ENCODE measurements around the gene NAV2.

NAV2 gene

DNA sequence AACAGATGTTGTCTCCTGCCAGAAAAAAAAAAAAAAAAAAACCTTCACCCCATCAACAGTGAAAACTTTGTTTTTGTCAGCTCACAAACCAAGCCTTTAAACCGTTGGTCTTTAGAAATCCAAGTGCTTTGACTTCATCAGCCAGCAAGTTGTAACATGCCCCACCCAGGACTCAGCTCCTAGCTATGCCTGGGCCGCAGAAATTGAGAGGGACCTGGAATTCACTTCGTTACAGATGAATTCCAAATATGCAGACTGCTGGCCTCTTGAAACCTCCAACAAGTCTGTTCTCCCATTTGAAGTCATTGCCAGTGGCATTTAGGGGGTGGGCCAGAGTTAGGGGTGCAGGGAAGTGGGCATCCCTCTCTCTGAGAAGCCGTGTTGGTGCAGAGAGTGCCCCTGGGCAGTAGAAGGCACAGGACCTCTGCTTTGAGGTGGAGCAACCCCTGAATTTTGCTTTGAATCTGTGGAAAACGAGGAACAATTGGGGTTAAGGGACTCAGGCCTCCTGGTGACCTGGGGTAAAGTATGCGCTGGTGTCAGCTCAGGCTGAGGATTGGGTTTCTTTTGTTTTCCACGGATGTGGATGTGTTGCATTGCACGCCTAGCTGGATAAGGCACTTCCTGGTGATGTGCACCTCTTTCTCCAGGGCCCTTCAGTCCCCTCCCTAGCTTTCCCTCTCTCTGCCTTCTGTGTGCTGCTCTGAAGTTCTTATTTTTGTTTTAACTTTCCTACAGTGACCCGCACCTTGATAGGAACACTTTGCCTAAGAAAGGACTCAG, 338.1 kb downstream of the NAV2 start:
- no peak for DNase-seq

DNA sequence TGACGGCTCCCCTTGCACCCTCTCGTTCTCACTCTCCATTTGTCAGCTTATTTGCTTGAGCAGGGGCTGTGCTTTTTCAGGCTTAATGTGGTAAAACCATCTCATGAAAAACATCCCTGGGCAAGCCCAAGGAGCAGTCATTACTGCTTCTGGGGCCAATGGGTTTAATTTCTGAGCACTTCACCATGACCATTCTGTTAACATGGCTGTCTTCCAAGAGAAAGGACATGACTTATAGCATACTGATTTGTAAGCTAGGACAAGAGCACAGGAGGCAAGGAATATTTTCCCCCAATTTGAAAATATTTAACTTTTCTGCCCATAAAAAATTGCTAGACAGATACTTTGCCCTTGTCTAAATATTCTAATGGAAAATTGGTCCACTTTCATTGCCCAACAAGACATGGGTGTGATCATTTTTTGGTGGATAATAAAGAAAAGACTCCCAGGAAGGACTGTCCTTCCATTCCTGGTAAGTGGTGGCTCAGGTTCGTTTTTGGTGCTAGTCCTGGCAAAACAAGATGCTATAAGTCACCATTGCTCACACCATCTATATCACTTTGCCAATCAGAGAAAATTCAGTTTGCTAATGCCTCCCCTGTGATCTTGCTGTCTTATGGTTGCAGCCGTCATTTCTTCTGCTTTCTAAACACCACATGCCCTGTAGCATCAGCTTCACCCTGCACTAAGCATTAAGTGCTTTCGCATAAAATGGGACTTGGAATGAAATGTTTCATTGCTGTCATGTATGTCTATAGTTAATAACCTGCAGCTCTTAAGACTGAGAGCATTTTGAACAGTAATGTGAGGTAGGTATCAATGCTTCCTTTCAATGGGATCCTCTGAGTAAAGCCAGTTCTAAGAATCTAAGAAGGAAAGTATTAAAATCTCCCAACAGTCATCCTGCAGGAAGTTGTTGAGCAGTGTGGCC, 339.1 kb downstream of the NAV2 start:
- no peak for DNase-seq

DNA sequence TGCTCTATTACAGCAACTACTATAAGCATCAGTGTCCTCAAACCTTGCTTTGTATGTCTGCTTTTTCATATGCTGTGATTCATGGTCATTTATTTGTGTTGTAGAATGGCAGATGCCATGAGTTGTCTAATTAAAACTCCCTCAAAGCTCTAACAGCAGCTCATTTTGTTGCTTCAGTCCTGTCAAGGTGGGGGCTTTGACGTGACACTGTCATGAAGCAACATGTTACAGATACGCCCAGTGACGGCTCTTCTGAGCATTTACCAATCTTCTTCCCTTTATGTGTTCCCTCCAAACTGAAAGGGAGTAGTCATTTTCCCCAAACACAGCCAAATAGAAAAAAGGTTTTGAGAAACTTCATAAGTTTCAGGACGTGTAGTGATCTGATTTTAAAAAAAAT, 340.9 kb downstream of the NAV2 start:
- DNase-seq = no peak

DNA sequence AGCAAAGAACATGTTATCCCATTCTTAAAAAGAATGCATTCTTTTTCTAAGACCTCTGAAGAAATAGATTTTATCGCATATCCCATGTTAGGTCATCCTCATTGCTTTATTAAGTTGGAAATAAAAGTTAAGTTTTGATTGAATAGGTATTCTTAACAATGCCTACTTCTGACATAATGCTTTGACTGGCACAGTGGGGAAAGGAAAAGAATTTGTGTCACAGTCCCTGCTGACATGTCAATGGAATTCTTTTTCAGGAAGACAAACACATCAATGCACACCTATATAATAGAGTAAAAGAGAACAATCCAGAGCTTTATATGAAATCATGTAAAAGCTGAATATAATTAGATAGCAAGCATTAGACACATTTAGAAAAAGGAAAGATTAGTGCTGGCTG, 341.9 kb downstream of the NAV2 start:
- no peak for DNase-seq

DNA sequence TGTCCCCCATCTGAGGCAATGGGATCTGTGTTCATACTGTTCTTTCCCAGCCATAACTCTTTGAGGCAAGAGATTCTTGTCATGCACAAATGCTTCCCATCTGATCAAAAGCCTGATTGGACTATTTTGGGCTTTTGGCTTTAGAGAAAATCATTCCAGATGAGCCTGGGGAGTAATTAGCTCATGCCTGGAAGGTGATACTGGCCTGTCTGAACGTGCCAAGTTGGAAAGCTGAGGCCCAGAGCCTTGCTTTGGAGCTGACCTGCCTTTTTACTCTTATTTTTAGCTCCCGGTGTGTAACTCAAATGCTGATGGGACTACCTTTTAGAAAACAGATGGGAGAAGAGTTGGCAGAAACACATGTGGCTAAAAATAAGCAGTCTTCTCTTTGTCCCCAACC, 342.7 kb downstream of the NAV2 start:
- DNase-seq = no peak

DNA sequence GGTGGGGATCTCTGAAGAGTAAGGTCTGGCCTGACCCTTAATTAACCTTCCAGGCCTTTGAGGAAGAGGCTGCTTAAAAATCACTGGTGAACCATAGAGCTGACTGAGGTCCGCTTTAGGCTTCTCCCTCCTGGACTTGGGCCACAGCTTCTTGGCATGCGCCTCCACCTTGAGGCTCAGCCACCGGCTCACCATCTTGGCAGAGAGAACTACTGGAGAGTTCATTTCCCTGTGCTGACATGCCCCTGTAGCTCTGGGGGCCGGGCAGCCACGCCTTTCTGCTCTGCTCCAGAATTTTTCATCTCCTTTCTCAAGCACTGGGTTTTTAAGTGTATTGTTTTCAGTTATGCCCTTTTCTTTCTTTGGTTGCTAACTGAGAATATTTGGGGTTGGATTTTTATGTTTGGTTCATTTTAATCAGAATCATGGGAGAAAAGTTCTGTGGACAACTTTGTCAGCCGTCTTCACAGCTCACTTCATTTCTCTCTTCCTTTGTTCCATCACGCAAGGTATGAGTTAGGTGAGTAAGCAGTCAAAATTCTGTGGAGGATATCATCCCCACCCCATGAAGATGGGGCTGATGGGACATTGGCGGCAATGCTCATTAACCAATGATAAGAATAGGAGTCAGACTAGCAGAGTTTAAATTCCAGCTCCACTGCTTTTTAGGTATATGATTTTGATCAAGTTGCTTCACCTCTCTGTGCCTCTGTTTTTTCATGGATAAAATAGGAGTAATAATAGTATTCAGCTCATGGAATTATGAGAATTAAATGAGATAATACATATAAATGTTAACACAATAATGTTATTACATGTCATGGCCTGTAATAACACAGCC, 343.7 kb downstream of the NAV2 start:
- DNase-seq = no peak

DNA sequence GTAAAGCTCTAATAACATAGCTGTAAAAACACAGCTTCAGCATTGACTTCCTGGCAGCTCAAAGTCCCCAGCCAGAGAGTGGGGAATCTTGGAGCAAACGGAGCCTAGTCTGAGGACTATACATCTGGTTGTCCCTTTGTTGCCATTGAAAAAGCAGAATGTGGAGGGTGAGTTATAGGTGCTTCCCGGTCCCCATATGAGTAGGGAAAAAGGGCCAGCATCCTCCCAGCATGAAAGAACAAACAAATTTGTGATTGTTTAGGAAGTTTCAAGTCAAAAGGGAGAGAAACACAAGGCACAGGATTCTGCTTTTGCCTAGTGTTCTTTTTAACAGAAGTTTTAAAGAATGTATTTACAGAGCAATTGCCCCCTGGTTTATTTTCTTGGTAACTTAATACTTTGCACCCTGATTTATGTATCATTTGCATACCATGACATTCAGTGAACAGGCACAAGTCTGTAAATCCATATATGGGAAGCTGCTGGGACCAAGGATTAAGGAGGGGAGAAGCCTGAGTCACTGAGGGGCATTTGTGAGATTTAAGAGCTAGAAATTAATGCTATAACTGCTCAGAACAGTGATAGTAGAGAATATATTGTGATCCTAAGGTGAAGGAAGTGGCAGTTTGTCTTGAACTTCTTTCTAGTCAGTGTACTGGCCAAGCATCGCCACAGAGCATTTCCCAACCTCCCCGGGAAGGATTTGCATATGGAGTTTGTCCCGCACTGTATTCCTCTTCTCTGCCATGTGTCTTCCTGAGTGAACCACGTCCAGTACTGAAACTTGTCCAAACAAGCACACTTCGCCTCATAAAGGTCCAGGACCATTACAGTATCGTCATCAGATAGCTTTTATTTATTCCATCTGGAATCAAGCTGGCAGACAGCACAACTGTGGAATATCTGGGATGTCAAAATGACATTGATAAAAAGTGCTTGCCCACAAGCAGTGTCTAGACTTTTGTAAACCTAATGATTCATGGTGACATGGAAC, 344.6 kb downstream of the NAV2 start:
- DNase-seq = no peak

DNA sequence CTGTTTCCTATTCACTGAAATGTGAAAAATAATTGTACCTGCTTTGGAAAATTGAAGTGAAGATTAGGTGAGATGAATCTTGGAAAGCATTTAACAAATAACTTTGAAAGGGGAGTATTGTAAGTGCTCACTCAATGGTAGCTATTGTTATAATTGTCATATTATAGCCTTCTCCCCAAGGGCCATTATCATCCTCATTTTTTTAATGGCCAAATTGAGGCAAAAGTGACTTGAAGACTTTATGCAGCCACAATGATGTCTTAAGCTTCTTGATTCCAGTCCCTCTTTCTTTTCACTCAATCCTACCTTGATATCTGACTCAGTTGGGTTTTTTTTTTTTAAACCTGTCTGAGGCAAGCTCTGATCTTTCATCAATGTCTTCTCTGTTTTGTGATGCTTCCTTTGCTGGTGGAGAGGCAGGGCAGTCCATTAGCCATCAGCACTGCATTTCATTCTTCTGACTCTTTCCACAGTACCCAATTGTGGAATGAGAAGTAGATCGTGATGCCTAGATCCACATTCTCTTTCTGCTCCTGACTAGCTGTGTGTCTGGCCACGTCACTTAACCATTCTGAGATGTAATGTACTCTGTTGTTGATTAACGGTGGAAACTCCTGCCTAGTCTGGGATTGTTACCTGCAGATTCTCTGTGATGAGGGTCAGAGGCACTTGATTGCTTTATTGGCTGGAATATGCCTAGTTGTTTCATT, 346.3 kb downstream of the NAV2 start:
- DNase-seq = no peak

DNA sequence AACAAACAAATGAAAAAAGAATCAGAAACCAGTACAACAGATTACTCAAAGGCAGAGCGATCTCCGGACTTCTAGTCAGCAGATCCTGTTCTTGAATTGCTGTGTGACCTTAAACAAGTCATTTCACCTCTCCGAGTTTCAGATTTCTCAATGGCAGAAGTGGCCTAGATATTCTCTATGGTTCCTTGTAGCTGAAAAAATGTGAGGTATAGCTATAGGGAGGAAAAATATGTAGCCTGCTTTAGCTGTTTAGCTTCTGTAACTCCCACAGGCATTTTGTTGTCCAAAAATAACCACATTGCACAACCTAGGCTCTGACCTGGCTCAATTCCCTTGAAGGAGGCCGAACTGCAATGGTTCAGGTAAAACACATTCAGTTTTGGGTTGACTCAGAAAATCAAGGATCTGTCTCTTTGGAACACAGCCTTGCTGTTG, 347.0 kb downstream of the NAV2 start:
- DNase-seq = no peak

DNA sequence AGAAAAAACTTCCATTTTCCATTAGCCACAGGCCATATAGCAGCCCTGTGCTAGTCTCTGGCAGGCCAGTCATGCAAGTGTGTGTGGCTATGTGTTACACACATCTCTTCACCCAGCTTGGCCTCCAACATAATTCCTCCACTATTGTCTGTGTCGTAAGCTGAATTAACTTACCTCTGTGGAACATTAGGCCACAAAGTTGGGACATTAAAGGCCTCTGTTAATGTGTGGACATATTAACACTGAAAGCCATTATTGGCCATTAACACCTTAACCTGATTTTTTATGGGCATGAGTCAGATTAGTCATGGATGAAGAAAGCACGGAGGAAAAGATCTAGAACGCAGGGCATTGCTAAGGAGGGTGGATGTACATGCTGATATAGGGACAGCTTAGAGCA, 347.5 kb downstream of the NAV2 start:
- no peak for DNase-seq

DNA sequence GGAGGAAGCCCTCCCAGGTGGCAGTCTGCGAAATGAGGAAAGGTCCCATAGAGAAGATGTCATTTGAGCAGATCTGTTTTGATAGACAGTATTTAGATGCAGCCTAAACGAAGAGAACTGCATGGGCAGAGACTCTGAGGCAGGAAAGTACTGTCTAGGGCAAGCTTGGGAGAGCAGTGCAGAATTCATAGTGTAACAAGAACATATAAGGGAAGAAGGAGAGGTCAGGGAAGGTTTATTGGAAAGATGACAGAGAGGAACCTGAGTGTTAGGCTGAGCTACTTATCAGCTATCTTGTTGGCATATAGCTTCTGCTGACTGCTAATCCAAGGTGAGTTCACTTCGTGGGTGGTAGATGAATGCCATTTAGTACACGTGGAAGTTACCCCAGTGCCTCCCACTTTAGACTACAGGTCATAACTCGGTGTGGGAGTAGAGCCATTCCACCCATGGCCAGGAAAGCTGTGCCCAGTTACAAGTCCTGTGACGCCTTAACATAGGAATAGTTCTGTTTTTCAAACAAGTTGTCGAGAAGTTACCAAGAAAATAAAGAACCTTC, 348.1 kb downstream of the NAV2 start:
- no peak for DNase-seq

DNA sequence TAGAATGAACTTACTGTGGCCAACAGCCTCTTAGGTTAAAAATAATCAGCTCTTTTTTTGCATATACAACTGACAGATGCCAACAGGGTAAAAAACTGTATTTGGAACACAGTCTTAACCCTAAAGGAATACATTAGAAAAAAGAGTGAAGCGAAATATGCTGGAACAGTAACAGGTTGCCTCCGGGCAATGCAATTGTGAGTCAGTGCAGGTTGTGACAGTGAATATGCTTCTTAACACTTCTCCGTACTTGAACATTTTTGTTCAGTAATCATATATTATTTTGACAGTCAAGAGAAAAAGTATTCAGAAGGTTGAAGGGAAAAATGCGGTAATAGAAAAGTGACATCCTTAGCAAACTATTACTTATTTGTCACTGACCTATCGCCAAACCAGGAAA, 349.1 kb downstream of the NAV2 start:
- DNase-seq = no peak

DNA sequence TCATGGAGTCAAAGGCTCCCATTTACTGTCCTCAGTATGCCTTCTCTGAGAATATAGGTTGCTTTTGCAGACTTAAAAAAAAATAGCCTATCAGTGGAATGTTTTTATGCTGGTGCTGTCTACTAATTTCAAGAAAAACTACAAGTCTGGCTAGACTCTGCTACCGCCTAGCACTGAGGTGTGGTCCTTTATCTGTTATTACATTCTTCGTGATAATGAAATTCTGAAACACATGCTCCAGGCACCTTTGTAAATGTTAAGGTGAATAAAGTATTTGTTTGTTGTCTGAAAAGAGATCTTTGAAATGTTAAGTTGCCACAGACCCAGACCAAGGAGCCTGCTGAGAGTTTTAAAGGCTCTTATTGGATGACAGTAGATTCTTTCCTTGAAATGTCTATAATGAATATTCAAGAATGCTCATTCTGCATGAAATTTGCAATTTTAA, 352.3 kb downstream of the NAV2 start:
- DNase-seq = no peak

DNA sequence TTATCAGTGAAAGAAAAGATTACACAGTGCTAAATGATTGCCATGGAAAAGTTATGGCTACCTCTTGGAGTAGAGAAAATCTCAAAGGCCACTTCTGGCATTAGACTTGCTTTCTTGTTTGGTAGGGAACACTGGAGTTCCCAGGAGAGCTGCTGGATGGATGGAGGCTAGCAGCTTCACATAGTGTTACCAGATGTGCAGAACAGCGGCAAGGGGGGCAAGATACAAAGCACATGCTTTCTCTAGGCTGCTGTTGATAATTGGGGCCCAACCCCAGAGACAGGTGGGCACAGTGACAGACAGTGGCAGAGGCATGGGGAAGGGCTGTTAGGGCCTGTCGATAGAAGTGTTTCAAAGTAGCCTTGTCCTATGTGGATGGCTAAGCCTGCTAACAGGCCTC, 352.8 kb downstream of the NAV2 start:
- no peak for DNase-seq

DNA sequence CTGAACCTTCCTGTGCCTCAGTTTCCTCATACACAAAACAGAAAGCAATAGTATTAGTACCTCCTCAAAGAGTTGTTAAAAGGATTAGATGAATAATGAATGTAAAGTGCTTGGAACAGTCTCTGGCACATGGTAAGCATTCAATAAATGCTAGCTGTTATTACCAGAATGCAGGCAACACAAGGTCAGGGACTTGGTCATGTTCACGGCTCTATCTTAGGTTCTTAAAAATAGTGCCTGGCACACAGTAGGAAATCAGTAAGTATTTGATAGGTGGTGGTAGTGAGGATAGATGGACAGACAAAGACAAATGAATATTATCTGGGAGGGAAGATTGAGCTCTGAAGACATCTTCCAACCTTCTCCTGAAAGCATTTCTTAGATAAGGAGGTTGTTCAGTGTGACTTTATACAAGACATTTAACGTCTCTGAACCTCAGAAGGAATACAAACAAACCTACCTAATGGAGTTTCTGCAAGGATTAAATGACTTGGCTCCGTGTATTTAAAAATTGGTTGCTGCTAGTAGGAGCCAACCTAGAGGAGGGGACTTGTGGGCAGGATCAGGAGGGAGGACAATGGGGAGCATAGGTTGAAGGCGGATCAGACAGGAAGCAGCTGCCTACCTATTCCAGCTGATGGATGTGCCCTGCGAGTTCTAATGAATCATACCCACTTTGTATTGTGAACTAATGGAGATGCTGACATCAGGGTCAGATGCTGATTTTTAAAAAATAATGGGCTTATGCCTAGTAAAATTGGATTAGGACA, 353.6 kb downstream of the NAV2 start:
- no peak for DNase-seq

DNA sequence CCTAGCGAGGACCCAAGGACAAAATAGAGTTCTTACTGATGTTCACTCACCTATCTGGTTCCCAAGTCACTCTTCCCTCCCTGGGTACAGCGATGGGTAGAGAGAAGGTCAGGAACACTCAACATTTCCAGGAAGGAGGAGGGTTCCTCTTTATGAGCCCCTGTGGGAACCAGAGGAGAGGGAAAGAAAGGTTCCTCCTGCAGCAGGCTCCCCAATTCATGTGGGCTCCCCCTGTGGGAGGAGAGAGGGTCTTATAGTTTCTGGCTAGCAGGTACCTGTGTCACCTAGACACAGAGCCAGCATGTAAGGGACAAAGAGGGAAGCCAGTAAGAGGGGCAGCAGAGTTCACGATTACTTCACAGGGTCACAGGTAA, 354.1 kb downstream of the NAV2 start:
- no peak for DNase-seq

DNA sequence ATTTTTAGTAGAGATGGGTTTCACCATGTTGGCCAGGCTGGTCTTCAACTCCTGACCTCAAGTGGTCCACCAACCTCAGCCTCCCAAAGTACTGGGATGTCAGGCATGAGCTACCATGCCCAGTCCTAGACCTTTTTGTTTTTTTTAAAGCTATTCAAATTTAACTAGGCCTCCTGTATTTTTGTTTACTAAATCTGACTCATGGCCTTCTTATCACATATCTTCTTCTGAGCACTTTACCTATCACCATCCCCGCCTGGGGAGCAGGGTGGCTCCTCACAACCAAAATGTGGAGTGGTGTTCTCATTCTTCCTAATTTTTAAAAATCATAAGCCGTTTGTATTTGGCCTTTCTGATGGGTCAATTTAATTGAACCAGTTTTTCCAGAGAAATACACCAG, 355.0 kb downstream of the NAV2 start:
- no peak for DNase-seq

DNA sequence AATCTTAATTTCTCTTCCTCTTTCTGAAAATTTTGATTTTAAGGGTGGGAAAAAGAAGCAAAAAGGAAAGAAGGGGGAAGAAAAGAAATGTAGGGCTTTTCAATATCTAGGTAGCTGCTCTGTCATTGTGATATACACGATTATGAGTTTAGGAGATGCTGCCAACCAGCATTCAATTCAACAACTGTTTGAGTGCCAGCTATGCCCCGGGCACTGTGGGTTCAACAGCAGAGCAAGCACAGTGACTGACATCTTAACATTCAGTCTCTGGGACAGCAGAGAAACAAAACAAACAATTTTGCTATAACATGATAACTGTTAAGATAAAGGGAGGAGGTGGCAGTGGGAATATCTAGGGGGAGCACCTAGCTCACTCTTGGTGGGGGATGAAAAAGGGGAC, 356.1 kb downstream of the NAV2 start:
- DNase-seq = no peak

DNA sequence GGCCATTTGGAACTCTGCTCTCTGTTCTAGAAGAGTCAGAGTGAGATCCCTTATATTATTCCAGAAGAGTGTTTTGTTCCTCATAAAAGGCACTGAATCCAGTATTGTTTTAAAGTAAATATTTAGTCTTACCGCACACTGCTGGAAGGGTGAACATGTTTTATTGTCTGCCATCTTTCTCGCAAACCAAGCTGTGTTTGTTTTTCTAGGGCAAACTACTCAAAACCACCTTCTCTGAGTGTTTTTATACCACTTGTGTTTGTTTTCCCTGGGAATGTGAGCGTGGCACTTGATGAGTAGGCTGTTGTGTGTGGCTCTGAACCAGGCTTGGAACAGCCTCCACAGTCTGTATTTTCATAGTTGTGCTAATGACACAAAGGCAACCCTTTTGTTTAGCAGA, 357.8 kb downstream of the NAV2 start:
- peak; percentile 36 to 49 for DNase-seq

DNA sequence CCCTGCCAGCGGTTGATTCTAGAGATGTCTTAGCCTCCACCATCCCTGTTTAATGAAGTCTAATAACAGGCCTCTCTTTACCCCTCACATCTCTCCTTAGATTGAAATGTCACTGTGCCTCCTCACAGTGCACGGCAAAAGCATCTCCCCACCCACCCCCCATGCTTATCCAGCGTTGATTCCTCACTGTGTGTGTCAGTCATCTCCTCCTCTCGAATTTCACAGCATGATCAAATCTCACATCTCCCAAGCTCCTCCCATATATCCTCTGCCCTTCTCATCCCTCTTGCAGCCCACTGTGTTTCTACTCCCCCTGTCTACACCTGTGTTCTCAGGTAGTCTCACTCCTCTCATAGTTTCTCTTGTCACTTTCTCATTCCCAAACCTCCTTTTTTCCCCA, 363.0 kb downstream of the NAV2 start:
- no peak for DNase-seq

Data from NCI-H187 (cell line).